ENCODE data around the gene CDK6.

Gene CDK6

GRCh38 chr7:92694211-92694610 is 142.2 kb downstream of the CDK6 start:
- no peak for DNase-seq (ENCODE audit: low spot score)
- Histone ChIP-seq H3K4me1 (ENCODE audit: insufficient read depth, poor library complexity, severe bottlenecking) (peaks cover 25% of the 10 kb centered on the region), H3K27ac (ENCODE audit: poor library complexity, severe bottlenecking) (no peak overlapping the region)

GRCh38 chr7:92693519-92693918 is 142.9 kb downstream of the CDK6 start:
- DNase-seq (ENCODE audit: low spot score) = no peak
- TF ChIP-seq CTCF (IDR thresholded peaks at IDR 0.05; ENCODE audit: poor library complexity, severe bottlenecking) = no peak
- Histone ChIP-seq H3K36me3 (ENCODE audit: low read depth) (peaks cover 6% of the 10 kb centered on the region; the same call in 1 of the 2 replicates), H3K27ac (ENCODE audit: poor library complexity, severe bottlenecking) (no peak overlapping the region), H3K4me3 (ENCODE audit: severe bottlenecking) (no peak overlapping the region), H3K27me3 (ENCODE audit: insufficient read depth, poor library complexity, severe bottlenecking) (no peaks in the 10 kb centered on the region), H3K4me1 (ENCODE audit: insufficient read depth, poor library complexity, severe bottlenecking) (peaks cover 18% of the 10 kb centered on the region), H3K9me3 (ENCODE audit: severe bottlenecking) (no peaks in the 10 kb centered on the region)
- ATAC-seq (ENCODE audit: low read depth) = no peak

More at GRCh38 chr7:92694211-92694610, 142.2 kb downstream of the CDK6 start:
- ATAC-seq (ENCODE audit: low read depth) = no peak
- Histone ChIP-seq H3K9me3 (ENCODE audit: severe bottlenecking) (no peaks in the 10 kb centered on the region), H3K27me3 (ENCODE audit: insufficient read depth, poor library complexity, severe bottlenecking) (no peaks in the 10 kb centered on the region), H3K4me3 (ENCODE audit: severe bottlenecking) (no peak overlapping the region), H3K36me3 (ENCODE audit: low read depth) (peaks cover 6% of the 10 kb centered on the region; the same call in 1 of the 2 replicates)
- no peak for TF ChIP-seq CTCF (IDR thresholded peaks at IDR 0.05; ENCODE audit: poor library complexity, severe bottlenecking)

GRCh38 chr7:92691578-92691977 is 144.8 kb downstream of the CDK6 start:
- no peak overlapping the region for H3K4me3 ChIP-seq (ENCODE audit: severe bottlenecking)
- ATAC-seq (ENCODE audit: low read depth) (peak; percentile 68), DNase-seq (ENCODE audit: low spot score) (no peak)
- H3K4me1 ChIP-seq (ENCODE audit: insufficient read depth, poor library complexity, severe bottlenecking) = peaks cover 6% of the 10 kb centered on the region
- peak overlapping the region; percentile 33 for H3K27ac ChIP-seq (ENCODE audit: poor library complexity, severe bottlenecking)
- H3K9me3 ChIP-seq (ENCODE audit: severe bottlenecking) = no peaks in the 10 kb centered on the region
- peaks cover 6% of the 10 kb centered on the region; the same call in 1 of the 2 replicates for H3K36me3 ChIP-seq (ENCODE audit: low read depth)
- H3K27me3 ChIP-seq (ENCODE audit: insufficient read depth, poor library complexity, severe bottlenecking) = no peaks in the 10 kb centered on the region
- TF ChIP-seq CTCF (IDR thresholded peaks at IDR 0.05; ENCODE audit: poor library complexity, severe bottlenecking) = peak; percentile 79

GRCh38 chr7:92685136-92686042 is 151.0 kb downstream of the CDK6 start:
- Histone ChIP-seq H3K27ac (ENCODE audit: poor library complexity, severe bottlenecking) (no peak overlapping the region), H3K4me1 (ENCODE audit: insufficient read depth, poor library complexity, severe bottlenecking) (no peaks in the 10 kb centered on the region)

More at GRCh38 chr7:92685136-92686042, 151.0 kb downstream of the CDK6 start:
- ATAC-seq (ENCODE audit: low read depth) = no peak
- no peak for TF ChIP-seq CTCF (IDR thresholded peaks at IDR 0.05; ENCODE audit: poor library complexity, severe bottlenecking)
- Histone ChIP-seq H3K27me3 (ENCODE audit: insufficient read depth, poor library complexity, severe bottlenecking) (no peaks in the 10 kb centered on the region), H3K36me3 (ENCODE audit: low read depth) (peaks cover 4% of the 10 kb centered on the region; the same call in 1 of the 2 replicates), H3K9me3 (ENCODE audit: severe bottlenecking) (no peaks in the 10 kb centered on the region), H3K4me3 (ENCODE audit: severe bottlenecking) (no peak overlapping the region)
- no peak for DNase-seq (ENCODE audit: low spot score)
